Measurements from ENCODE around the gene NTM.

DNA sequence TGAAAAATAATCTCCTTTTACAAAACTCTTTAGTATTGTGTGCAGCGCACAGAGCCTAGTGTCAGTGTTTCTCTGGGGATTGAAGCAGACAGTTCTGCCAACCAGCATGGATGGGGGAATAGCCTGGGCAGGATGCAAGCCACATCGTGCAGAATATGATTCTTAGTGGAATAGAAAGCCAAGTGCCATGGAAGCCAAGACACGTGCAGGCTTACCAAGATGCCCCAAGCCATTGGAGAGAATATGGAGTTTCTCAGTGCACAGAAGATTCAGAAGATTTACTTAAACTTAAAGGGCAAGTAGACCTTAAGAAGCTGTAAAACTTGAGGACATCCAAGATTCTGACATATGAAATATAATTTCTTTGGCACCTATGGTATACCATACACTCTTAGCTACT lies 917.6 kb downstream of the NTM start:
- TF ChIP-seq, protein P1, sequence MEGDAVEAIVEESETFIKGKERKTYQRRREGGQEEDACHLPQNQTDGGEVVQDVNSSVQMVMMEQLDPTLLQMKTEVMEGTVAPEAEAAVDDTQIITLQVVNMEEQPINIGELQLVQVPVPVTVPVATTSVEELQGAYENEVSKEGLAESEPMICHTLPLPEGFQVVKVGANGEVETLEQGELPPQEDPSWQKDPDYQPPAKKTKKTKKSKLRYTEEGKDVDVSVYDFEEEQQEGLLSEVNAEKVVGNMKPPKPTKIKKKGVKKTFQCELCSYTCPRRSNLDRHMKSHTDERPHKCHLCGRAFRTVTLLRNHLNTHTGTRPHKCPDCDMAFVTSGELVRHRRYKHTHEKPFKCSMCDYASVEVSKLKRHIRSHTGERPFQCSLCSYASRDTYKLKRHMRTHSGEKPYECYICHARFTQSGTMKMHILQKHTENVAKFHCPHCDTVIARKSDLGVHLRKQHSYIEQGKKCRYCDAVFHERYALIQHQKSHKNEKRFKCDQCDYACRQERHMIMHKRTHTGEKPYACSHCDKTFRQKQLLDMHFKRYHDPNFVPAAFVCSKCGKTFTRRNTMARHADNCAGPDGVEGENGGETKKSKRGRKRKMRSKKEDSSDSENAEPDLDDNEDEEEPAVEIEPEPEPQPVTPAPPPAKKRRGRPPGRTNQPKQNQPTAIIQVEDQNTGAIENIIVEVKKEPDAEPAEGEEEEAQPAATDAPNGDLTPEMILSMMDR (IDR thresholded peaks at IDR 0.05): no peak
- TF ChIP-seq POLR2A (IDR thresholded peaks at IDR 0.05): no peak

All from breast epithelium (tissue), 3 donors.